GM13976 (cell line): ENCODE measurements around the gene LRRC28.

Experiments used
- DNase-seq: peaks from one replicate; pipeline ENCODE4 v3.0.0; 2012; ENCODE audit warnings: low spot score
- in situ Hi-C: fragments of 300-500 bp; cut with MboI; formaldehyde crosslinking; loops from one replicate; pipeline ENCODE4 v1.12.0; 2022; ENCODE audit warnings: low sequenced_read_pairs, mixed read lengths, inconsistent platforms; ENCODE audit not compliant: unreplicated experiment
- TF ChIP-seq, protein P1 (sequence below): IDR thresholded peaks from 2 replicates; pipeline ENCODE4 v1.5.1; 2012; ENCODE audit warnings: borderline replicate concordance, mild to moderate bottlenecking; ENCODE audit not compliant: insufficient read depth; ENCODE audit errors: extremely low read depth, missing control alignments, control extremely low read depth

Gene LRRC28

DNA sequence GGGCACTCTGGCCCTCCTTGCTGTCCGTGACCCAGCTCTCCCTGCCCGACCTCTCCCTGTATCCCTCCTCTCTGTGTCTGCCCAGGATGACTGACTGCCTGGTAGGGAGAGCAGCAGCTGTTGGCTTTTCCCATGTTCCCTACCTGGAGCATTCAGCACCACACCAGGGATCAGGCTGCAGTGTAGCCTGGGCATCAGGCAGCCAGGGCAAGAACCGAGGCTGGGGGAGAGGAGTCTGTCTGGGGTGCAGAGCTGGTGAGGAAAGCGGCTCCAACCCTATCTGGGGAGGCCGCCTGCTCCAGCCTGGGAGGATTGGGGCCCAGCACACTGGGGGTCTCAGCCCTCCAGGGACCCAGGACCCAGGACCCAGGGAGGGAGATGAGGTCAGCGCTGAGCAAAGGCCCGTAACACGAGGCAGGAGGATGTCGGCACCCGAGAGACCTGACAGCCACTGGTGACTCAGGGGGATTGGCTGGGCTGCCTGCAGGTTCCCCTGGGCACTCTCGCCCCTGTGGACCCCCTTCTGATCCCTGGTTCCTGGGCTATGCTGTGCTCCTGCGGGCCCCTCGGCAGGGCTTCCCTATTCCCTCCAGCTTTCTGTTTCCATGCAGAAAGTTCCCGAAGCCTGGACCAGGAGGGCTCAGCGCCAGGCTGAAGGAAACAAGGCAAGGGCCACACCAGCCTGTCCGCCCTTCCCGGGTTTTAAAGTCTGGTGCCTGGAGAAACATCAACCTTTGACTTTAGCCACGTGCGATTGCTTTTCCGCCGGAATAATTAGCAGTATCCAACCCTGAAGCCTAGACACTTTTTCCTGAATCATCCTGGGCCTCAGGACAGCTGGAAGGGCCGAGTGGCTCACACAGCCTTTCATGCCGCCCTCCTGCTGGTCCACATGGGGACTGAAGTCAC lies 186.3 kb downstream of the LRRC28 start:
- DNase-seq, result no peak
- TF ChIP-seq, protein P1, sequence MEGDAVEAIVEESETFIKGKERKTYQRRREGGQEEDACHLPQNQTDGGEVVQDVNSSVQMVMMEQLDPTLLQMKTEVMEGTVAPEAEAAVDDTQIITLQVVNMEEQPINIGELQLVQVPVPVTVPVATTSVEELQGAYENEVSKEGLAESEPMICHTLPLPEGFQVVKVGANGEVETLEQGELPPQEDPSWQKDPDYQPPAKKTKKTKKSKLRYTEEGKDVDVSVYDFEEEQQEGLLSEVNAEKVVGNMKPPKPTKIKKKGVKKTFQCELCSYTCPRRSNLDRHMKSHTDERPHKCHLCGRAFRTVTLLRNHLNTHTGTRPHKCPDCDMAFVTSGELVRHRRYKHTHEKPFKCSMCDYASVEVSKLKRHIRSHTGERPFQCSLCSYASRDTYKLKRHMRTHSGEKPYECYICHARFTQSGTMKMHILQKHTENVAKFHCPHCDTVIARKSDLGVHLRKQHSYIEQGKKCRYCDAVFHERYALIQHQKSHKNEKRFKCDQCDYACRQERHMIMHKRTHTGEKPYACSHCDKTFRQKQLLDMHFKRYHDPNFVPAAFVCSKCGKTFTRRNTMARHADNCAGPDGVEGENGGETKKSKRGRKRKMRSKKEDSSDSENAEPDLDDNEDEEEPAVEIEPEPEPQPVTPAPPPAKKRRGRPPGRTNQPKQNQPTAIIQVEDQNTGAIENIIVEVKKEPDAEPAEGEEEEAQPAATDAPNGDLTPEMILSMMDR, result no peak
- in situ Hi-C loops, result no loop called here

DNA sequence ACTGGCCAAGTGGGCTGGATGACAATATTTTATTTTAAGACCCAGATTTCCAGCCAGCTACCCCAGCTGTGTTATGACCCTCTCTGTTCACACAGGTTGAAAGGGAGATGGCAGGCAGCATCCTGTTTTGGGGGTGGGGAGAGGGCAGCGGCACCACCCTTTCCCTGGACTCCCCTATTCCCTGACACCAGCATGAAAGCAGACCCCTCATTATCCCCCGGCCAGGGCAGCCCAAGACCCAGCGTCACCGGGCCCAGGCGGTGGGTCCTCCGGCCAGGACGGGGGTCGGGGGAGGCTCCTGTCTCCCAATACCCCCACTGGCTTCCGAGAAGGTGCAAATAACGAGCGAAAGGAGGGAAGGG lies 186.9 kb downstream of the LRRC28 start:
- in situ Hi-C loops, result no loop called here
- no peak for DNase-seq
- TF ChIP-seq, protein P1, result no peak

DNA sequence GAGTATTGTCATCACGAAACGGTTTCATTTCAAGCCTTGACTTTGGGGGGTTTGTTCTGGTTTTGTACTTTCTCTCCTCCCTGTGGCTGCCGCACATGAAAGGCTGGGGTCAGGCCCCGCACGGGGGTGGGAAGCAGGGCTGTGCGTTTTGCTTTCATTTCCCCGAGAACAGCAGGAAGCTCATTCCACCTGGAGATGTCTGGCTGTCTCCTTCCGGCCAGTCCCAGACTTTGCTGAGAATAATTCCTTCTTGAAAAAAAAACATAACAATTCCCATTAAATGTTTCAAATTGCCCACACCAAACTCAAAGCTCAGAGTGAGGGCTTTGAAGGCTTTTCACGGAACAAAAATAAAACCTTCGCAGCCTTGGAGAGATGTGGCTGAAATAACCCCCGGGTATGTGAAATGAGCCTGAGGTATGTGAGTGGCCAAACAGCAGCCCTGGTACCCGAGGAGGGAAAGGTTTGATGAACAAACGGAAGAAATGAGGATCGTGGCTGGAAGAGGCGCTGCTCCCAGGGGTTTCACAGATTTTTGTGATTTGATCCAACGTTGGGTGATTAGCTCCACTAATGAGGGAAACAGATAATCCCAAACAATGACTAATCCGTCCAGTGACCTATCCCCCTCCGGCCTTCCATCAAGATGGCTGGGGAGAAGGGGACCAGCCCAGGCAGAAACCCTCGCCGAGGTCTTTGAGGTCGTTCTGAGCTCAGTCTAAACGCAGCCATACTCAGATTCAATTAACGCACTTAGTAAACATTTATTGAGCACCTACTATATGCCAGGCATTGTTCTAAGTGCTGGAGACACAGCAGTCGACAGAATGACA lies 187.6 kb downstream of the LRRC28 start:
- TF ChIP-seq, protein P1, result no peak
- DNase-seq, result peak; percentile 16
- in situ Hi-C loops, result no loop called here

DNA sequence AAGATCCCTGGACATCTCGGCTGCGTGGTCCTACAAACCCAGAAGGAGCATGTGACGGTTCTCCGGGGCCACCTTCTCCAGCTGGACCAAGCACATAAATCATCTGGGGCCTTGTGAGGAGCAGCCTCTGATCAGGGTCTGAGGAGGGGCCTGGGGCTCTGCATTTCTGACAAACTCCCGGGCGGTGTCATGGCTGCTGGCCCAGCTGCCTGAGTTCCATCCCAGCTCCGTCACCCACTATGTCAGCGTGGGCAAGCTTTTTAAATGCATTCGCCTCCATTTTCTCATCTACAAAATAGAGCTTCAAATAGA lies 188.2 kb downstream of the LRRC28 start:
- in situ Hi-C loops, result no loop called here
- DNase-seq, result peak; percentile 6
- TF ChIP-seq, protein P1, result no peak

DNA sequence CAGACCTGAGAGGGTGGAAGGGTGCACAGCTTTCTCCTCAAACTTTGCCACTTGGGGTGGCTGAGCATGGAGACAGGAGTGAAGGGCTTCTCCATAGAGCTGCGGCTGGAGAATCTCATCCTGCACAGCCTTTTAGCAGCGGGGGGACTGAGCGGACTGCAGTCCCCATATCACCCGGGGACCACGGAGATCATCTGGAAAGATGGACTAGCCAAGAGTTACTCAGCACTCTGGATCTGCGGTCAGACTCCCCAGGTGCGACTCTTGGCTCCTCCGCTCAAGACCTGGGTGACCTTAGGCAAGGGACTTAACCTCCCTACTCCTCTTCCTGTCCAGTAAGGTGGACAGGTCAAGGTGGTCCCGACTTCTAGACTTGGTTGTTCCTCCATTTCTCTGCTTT lies 188.7 kb downstream of the LRRC28 start:
- peak; percentile 15 for DNase-seq
- in situ Hi-C loops, result no loop called here
- TF ChIP-seq, protein P1, result no peak
